HG03565 (cell line): ENCODE measurements around the gene LHFPL2.
"Not testable (repeated sequence)": the region's sequence is repeated elsewhere in the genome, so short reads cannot be mapped to it uniquely, and the experiment has no call there.

Experiments
- ATAC-seq: cut with Tn5 transposase; IDR thresholded peaks from one replicate; pipeline ENCODE4 v1.9.1; 2021; ENCODE audit warnings: mild to moderate bottlenecking, moderate library complexity; ENCODE audit not compliant: unreplicated experiment

Gene LHFPL2

GRCh38 chr5:78475370-78475769 is 173.2 kb downstream of the LHFPL2 start:
- ATAC-seq, result no peak

DNA sequence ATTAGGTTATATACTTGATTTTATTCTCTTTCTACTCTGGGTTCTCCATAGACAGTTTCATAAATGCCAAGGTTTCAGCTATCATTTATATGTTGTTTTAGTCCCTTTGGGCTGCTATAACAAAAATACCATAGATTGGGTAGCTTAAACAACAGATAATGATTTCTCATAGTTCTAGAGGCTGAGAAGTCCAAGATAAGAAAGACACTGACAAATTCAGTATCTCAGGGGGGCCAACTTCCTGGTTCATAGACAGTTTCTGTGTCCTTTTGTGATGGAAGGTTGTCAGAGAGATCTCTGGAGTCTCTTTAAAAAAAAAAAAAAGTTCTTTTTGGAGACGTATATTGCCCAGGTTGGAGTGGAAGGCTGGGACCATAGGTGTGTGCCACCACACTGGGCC is 174.8 kb downstream of the LHFPL2 start:
- ATAC-seq, result no peak

GRCh38 chr5:78472469-78473106 is 176.0 kb downstream of the LHFPL2 start:
- no peak for ATAC-seq

- no peak for ATAC-seq
Observed at GRCh38 chr5:78471896-78472295, 176.7 kb downstream of the LHFPL2 start.

GRCh38 chr5:78467752-78468357 is 180.7 kb downstream of the LHFPL2 start:
- no peak for ATAC-seq

DNA sequence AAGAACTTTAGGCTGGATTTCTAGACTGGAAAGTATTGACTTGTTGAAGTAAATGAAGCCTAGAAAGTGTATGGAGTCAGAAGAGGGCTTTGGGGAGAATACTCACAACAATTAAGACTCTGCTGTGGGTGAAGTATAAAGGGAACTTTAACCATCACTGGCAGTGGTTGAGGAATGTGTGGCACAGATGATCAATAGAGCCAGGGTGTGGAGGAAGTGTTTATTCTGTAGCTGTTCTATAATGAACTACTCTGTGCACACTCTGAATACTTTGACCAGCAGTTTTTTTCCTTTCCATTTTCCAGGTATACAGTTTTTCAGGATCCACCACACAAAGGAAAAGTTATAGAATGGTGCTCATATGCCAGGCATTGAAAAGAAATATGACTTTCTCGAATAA is 181.4 kb downstream of the LHFPL2 start:
- ATAC-seq, result no peak

- ATAC-seq, result no peak
Observed at GRCh38 chr5:78458843-78459242, 189.7 kb downstream of the LHFPL2 start.

DNA sequence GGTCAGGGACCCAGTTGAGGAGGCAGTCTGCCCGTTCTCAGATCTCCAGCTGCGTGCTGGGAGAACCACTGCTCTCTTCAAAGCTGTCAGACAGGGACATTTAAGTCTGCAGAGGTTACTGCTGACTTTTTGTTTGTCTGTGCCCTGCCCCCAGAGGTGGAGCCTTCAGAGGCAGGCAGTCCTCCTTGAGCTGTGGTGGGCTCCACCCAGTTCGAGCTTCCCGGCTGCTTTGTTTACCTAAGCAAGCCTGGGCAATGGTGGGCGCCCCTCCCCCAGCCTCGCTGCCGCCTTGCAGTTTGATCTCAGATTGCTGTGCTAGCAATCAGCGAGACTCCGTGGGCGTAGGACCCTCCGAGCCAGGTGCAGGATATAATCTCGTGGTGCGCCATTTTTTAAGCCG is 191.1 kb downstream of the LHFPL2 start:
- ATAC-seq, result not testable (repeated sequence)

DNA sequence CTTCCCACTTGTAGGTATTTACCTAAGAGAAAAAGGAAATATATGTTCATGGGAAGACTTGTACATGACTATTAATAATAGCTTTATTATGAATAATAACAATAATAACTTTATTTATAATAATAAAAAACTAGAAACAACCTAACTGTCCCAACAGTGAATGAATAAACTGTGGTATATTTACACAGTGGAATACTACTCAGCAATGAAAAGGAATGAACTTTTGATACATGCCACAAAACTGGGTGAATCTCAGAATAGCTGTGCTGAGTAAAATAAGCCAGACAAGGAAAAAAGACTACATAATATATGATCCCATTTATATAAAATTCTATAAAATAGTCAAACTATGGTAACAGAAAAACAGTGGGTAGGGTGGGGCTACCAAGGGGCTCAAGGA is 199.5 kb downstream of the LHFPL2 start:
- ATAC-seq, result no peak

- ATAC-seq, result no peak
Observed at GRCh38 chr5:78447775-78448424, 200.7 kb downstream of the LHFPL2 start.
